ENCODE data around the gene ST8SIA2. TPM values are rescaled to one million over a fixed set of nuclear protein-coding genes. Genes with fewer than 3 reads are reported as not detected.

Gene ST8SIA2
- total RNA-seq: not detected

GRCh38 chr15:92393071-92393979 lies at the start of gene ST8SIA2:
Gene ST8SIA2 (plus strand): TSS chr15:92393881. CDS start chr15:92394065, 184 bp downstream.
- DNase-seq: no peak

GRCh38 chr15:92343924-92344643 lies 49.6 kb upstream of the ST8SIA2 start:
- DNase-seq: no peak

GRCh38 chr15:92346063-92346462 lies 47.6 kb upstream of the ST8SIA2 start:
- no peak for DNase-seq

- no peak for DNase-seq
Measured at GRCh38 chr15:92355307-92355706, 38.4 kb upstream of the ST8SIA2 start.

GRCh38 chr15:92361321-92362000 lies 32.2 kb upstream of the ST8SIA2 start:
- no peak for DNase-seq

GRCh38 chr15:92362001-92362350 lies 31.7 kb upstream of the ST8SIA2 start:
- DNase-seq: no peak

- DNase-seq: no peak
Measured at GRCh38 chr15:92365084-92365483, 28.6 kb upstream of the ST8SIA2 start.

GRCh38 chr15:92365906-92366305 lies 27.8 kb upstream of the ST8SIA2 start:
- DNase-seq: no peak

GRCh38 chr15:92366381-92366780 lies 27.3 kb upstream of the ST8SIA2 start:
- no peak for DNase-seq

GRCh38 chr15:92375057-92375456 lies 18.6 kb upstream of the ST8SIA2 start:
- no peak for DNase-seq

GRCh38 chr15:92376109-92376508 lies 17.6 kb upstream of the ST8SIA2 start:
- DNase-seq: no peak

- DNase-seq: no peak
Measured at GRCh38 chr15:92377083-92377789, 16.4 kb upstream of the ST8SIA2 start.

- DNase-seq: no peak
Measured at GRCh38 chr15:92383519-92384324, 10.0 kb upstream of the ST8SIA2 start.

- no peak for DNase-seq
Measured at GRCh38 chr15:92384381-92384780, 9.3 kb upstream of the ST8SIA2 start.

- DNase-seq: no peak
Measured at GRCh38 chr15:92385096-92385495, 8.6 kb upstream of the ST8SIA2 start.

- no peak for DNase-seq
Measured at GRCh38 chr15:92391640-92392039, 2.0 kb upstream of the ST8SIA2 start.

- no peak for DNase-seq
Measured at GRCh38 chr15:92392462-92392861, 1.2 kb upstream of the ST8SIA2 start.

- no peak for DNase-seq
Measured at GRCh38 chr15:92393980-92394308, 263 bp downstream of the ST8SIA2 start.

GRCh38 chr15:92394309-92395097 lies 822 bp downstream of the ST8SIA2 start:
- no peak for DNase-seq

GRCh38 chr15:92395098-92395635 lies 1.5 kb downstream of the ST8SIA2 start:
- no peak for DNase-seq

Data from effector CD4-positive, alpha-beta T cell (primary cell).